ENCODE measurements around the gene ZNF709. TPM values are rescaled to one million over a fixed set of nuclear protein-coding genes. Genes with fewer than 3 reads are reported as not detected.
A peak's percentile ranks its signal among the peaks of the same experiment; 100 is the strongest.

The ZNF709 gene
- total RNA-seq, 2 experiments from 2014 or later, result 4.6 to 5.3 TPM

GRCh38 chr19:12497032-12497431 is 12.4 kb upstream of the ZNF709 start:
- no peak overlapping the region for H3K4me2 ChIP-seq (ENCODE audit: low read length)
- no peaks in the 10 kb centered on the region for H3K9me3 ChIP-seq (ENCODE audit: low read length)
- DNase-seq (ENCODE audit: low spot score), result no peak
- TF ChIP-seq EZH2phosphoT487 (IDR thresholded peaks at IDR 0.05; ENCODE audit: borderline replicate concordance, low read depth, low read length), result no peak
- TF ChIP-seq CTCF (conservative IDR thresholded peaks at IDR 0.05; ENCODE audit: low read length), result no peak
- H2AFZ ChIP-seq (ENCODE audit: low read length), result no peak overlapping the region
- no peaks in the 10 kb centered on the region for H3K9me2 ChIP-seq (ENCODE audit: insufficient read depth, low read length)
- H4K20me1 ChIP-seq (ENCODE audit: insufficient read depth, low read length), result no peaks in the 10 kb centered on the region
- no peaks in the 10 kb centered on the region for H3K79me2 ChIP-seq (ENCODE audit: insufficient read depth, low read depth, low read length)
- H3K36me3 ChIP-seq (ENCODE audit: insufficient read depth, low read length), result no peaks in the 10 kb centered on the region
- POLR2A ChIA-PET, result interaction anchor here (1.0 kb wide), 1 partner anchor 23 kb away, joined by 3 read pairs; no protein-coding TSS in a partner anchor
- H3K4me3 ChIP-seq (ENCODE audit: low read depth, low read length, poor library complexity, severe bottlenecking), result no peak overlapping the region
- CTCF ChIA-PET (ENCODE audit: unreplicated experiment), result no interaction called here
- intact Hi-C loops (cut with micrococcal nuclease; ENCODE audit: unreplicated experiment), result no loop called here
- H3K4me1 ChIP-seq (ENCODE audit: insufficient read depth, low read length, poor library complexity, severe bottlenecking), result peaks cover 13% of the 10 kb centered on the region
- BruUV-seq (replicated peaks), result no TSS peak
- no peak overlapping the region for H3K27ac ChIP-seq (ENCODE audit: low read depth, low read length, poor library complexity, severe bottlenecking)

GRCh38 chr19:12496480-12496879 is 11.9 kb upstream of the ZNF709 start:
- no TSS peak for BruUV-seq (replicated peaks)
- no peak overlapping the region for H3K4me2 ChIP-seq (ENCODE audit: low read length)
- CTCF ChIA-PET (ENCODE audit: unreplicated experiment), result interaction anchor here (0.9 kb wide), 1 partner anchor 12 kb away, joined by 3 read pairs; no protein-coding TSS in a partner anchor
- H4K20me1 ChIP-seq (ENCODE audit: insufficient read depth, low read length), result no peaks in the 10 kb centered on the region
- no peak for DNase-seq (ENCODE audit: low spot score)
- no peak overlapping the region for H3K27ac ChIP-seq (ENCODE audit: low read depth, low read length, poor library complexity, severe bottlenecking)
- H3K4me1 ChIP-seq (ENCODE audit: insufficient read depth, low read length, poor library complexity, severe bottlenecking), result peaks cover 13% of the 10 kb centered on the region
- H2AFZ ChIP-seq (ENCODE audit: low read length), result no peak overlapping the region
- H3K4me3 ChIP-seq (ENCODE audit: low read depth, low read length, poor library complexity, severe bottlenecking), result no peak overlapping the region
- H3K36me3 ChIP-seq (ENCODE audit: insufficient read depth, low read length), result no peaks in the 10 kb centered on the region
- H3K9me2 ChIP-seq (ENCODE audit: insufficient read depth, low read length), result no peaks in the 10 kb centered on the region
- H3K79me2 ChIP-seq (ENCODE audit: insufficient read depth, low read depth, low read length), result no peaks in the 10 kb centered on the region
- POLR2A ChIA-PET, result interaction anchor here (0.6 to 1.9 kb wide), 4 partner anchors 10 to 987 kb away, joined by 3 to 6 read pairs (median 4); no protein-coding TSS in a partner anchor
- H3K9me3 ChIP-seq (ENCODE audit: low read length), result no peaks in the 10 kb centered on the region
- TF ChIP-seq CTCF (conservative IDR thresholded peaks at IDR 0.05; ENCODE audit: low read length), result no peak
- TF ChIP-seq EZH2phosphoT487 (IDR thresholded peaks at IDR 0.05; ENCODE audit: borderline replicate concordance, low read depth, low read length), result no peak
- intact Hi-C loops (cut with micrococcal nuclease; ENCODE audit: unreplicated experiment), result no loop called here

GRCh38 chr19:12495002-12495802 is 10.6 kb upstream of the ZNF709 start:
- H3K79me2 ChIP-seq (ENCODE audit: insufficient read depth, low read depth, low read length), result no peaks in the 10 kb centered on the region
- no peaks in the 10 kb centered on the region for H3K9me2 ChIP-seq (ENCODE audit: insufficient read depth, low read length)
- H4K20me1 ChIP-seq (ENCODE audit: insufficient read depth, low read length), result no peaks in the 10 kb centered on the region
- no peaks in the 10 kb centered on the region for H3K9me3 ChIP-seq (ENCODE audit: low read length)
- BruUV-seq (replicated peaks), result no TSS peak
- TF ChIP-seq EZH2phosphoT487 (IDR thresholded peaks at IDR 0.05; ENCODE audit: borderline replicate concordance, low read depth, low read length) (no peak), CTCF (conservative IDR thresholded peaks at IDR 0.05; ENCODE audit: low read length) (peak; percentile 80)
- H3K4me2 ChIP-seq (ENCODE audit: low read length), result peak overlapping the region; percentile 87
- peak; percentile 96 for DNase-seq (ENCODE audit: low spot score)
- peaks cover 13% of the 10 kb centered on the region for H3K4me1 ChIP-seq (ENCODE audit: insufficient read depth, low read length, poor library complexity, severe bottlenecking)
- H3K4me3 ChIP-seq (ENCODE audit: low read depth, low read length, poor library complexity, severe bottlenecking), result peak overlapping the region; percentile 70
- POLR2A ChIA-PET, result interaction anchor here (0.6 to 1.9 kb wide), 3 partner anchors 9 to 819 kb away, joined by 3 to 6 read pairs (median 5); no protein-coding TSS in a partner anchor
- peak overlapping the region; percentile 98 for H2AFZ ChIP-seq (ENCODE audit: low read length)
- H3K36me3 ChIP-seq (ENCODE audit: insufficient read depth, low read length), result no peaks in the 10 kb centered on the region
- H3K27ac ChIP-seq (ENCODE audit: low read depth, low read length, poor library complexity, severe bottlenecking), result peak overlapping the region; percentile 38
- intact Hi-C loops (cut with micrococcal nuclease; ENCODE audit: unreplicated experiment), result loop anchor here (2.0 kb wide), 1 partner anchor 54 kb away; the partner anchor contains the start of gene ZNF443
- CTCF ChIA-PET (ENCODE audit: unreplicated experiment), result interaction anchor here (0.6 to 0.9 kb wide), 2 partner anchors 11 to 115 kb away, joined by 3 read pairs; partner anchors contain the start of genes ZNF490 and ZNF791

Measured in OCI-LY7 (cell line).